Measurements from ENCODE around the gene AWAT2. TPM values are rescaled to one million over a fixed set of nuclear protein-coding genes. Genes with fewer than 3 reads are reported as not detected.
A peak's percentile ranks its signal among the peaks of the same experiment; 100 is the strongest.

The AWAT2 gene
- total RNA-seq, 3 donors from 2014 or later (not counting 1 experiment from before 2014, with no cell fraction given): not detected

GRCh38 chrX:70034646-70035045, 15.1 kb downstream of the AWAT2 start:
- no peak overlapping the region for H3K27ac Mint-ChIP-seq
- Histone ChIP-seq H3K4me1 (ENCODE audit: control insufficient read depth, insufficient read depth, low read length) (no peaks in the 10 kb centered on the region), H3K36me3 (ENCODE audit: control insufficient read depth, insufficient read depth, low read length) (no peaks in the 10 kb centered on the region), H3K4me3 (ENCODE audit: low read length) (no peak overlapping the region), H3K9me3 (ENCODE audit: control insufficient read depth, insufficient read depth, low read length) (no peaks in the 10 kb centered on the region), H3K27ac (ENCODE audit: low read length) (no peak overlapping the region), H3K27me3 (ENCODE audit: control insufficient read depth, insufficient read depth, low read length) (no peaks in the 10 kb centered on the region)
- WGBS (ENCODE audit: insufficient coverage): 92% methylated on average over 4 of the region's 4 CpGs
- no peaks in the 10 kb centered on the region for H3K36me3 Mint-ChIP-seq
- H3K4me1 Mint-ChIP-seq: no peaks in the 10 kb centered on the region
- peaks cover 0 to 6% of the 10 kb centered on the region in 2 donors for H3K27me3 Mint-ChIP-seq (ENCODE audit: low read depth in 2 of 2)
- no peaks in the 10 kb centered on the region for H3K9me3 Mint-ChIP-seq
- TF ChIP-seq, protein P1, sequence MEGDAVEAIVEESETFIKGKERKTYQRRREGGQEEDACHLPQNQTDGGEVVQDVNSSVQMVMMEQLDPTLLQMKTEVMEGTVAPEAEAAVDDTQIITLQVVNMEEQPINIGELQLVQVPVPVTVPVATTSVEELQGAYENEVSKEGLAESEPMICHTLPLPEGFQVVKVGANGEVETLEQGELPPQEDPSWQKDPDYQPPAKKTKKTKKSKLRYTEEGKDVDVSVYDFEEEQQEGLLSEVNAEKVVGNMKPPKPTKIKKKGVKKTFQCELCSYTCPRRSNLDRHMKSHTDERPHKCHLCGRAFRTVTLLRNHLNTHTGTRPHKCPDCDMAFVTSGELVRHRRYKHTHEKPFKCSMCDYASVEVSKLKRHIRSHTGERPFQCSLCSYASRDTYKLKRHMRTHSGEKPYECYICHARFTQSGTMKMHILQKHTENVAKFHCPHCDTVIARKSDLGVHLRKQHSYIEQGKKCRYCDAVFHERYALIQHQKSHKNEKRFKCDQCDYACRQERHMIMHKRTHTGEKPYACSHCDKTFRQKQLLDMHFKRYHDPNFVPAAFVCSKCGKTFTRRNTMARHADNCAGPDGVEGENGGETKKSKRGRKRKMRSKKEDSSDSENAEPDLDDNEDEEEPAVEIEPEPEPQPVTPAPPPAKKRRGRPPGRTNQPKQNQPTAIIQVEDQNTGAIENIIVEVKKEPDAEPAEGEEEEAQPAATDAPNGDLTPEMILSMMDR (IDR thresholded peaks at IDR 0.05): no peak
- no peak for ATAC-seq
- no peak overlapping the region for H3K4me3 Mint-ChIP-seq
- DNase-seq: no peak
- intact Hi-C loops (cut with micrococcal nuclease): no loop called here

DNA sequence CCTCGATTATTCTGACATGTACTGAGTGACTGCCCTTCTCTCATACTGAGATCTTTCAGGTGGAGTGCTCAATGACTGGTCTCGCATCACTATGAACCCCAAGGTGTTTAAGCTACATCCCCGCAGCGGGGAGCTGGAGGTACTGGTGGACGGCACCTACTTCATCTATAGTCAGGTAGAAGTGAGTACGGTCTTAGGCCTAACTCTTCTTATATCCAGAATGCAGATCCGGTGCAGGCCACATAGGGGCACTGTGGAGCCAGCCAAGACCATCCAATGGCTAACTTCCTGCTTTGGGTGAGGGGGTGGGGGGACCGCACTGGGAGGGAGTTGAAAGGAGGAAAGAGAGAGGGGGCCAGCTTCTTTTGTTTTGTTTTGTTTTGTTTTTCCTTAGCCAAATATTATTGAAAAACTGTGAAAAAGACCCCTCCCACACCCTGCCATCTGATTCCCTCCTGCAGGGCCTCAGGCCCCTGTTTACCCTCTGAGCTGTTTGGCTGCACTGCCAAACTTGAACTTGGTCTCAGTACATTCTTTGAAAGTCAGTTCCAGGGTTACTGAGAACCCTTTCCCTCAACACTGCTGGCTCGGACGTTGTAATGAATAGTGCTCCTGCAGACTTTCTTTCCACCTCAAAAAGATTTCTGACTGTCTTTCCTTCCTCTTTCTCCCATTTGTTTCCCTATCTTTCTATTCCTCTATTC, 16.2 kb downstream of the AWAT2 start:
- no peak overlapping the region for H3K4me3 ChIP-seq (ENCODE audit: low read length)
- peak overlapping the region in 1 of 2 donors; percentile 61 for H3K27ac Mint-ChIP-seq
- H3K27ac ChIP-seq (ENCODE audit: low read length): no peak overlapping the region
- no peaks in the 10 kb centered on the region for H3K4me1 Mint-ChIP-seq
- peaks cover 0 to 6% of the 10 kb centered on the region in 2 donors for H3K27me3 Mint-ChIP-seq (ENCODE audit: low read depth in 2 of 2)
- intact Hi-C loops (cut with micrococcal nuclease): no loop called here
- H3K9me3 ChIP-seq (ENCODE audit: control insufficient read depth, insufficient read depth, low read length): no peaks in the 10 kb centered on the region
- peak in 1 of 3 donors; percentile 59 for ATAC-seq
- H3K9me3 Mint-ChIP-seq: no peaks in the 10 kb centered on the region
- TF ChIP-seq, protein P1 (IDR thresholded peaks at IDR 0.05): no peak
- H3K36me3 ChIP-seq (ENCODE audit: control insufficient read depth, insufficient read depth, low read length): no peaks in the 10 kb centered on the region
- no peak overlapping the region for H3K4me3 Mint-ChIP-seq
- no peaks in the 10 kb centered on the region for H3K36me3 Mint-ChIP-seq
- no peaks in the 10 kb centered on the region for H3K4me1 ChIP-seq (ENCODE audit: control insufficient read depth, insufficient read depth, low read length)
- 81% methylated on average over 5 of the region's 10 CpGs for WGBS (ENCODE audit: insufficient coverage)
- H3K27me3 ChIP-seq (ENCODE audit: control insufficient read depth, insufficient read depth, low read length): no peaks in the 10 kb centered on the region
- DNase-seq: peak in 1 of 2 donors; percentile 28

GRCh38 chrX:70032792-70033191, 16.9 kb downstream of the AWAT2 start:
- 100% methylated on average over 1 of the region's 2 CpGs for WGBS (ENCODE audit: insufficient coverage)
- no peaks in the 10 kb centered on the region for H3K4me1 Mint-ChIP-seq

More at GRCh38 chrX:70032792-70033191, 16.9 kb downstream of the AWAT2 start:
- no peak overlapping the region for H3K4me3 ChIP-seq (ENCODE audit: low read length)
- TF ChIP-seq, protein P1 (IDR thresholded peaks at IDR 0.05): no peak
- no peaks in the 10 kb centered on the region for H3K4me1 ChIP-seq (ENCODE audit: control insufficient read depth, insufficient read depth, low read length)
- H3K27ac ChIP-seq (ENCODE audit: low read length): no peak overlapping the region
- no peak for DNase-seq
- intact Hi-C loops (cut with micrococcal nuclease): no loop called here
- Mint-ChIP-seq H3K36me3 (no peaks in the 10 kb centered on the region), H3K4me3 (no peak overlapping the region), H3K9me3 (no peaks in the 10 kb centered on the region), H3K27ac (no peak overlapping the region), H3K27me3 (ENCODE audit: low read depth in 2 of 2) (peaks cover 0 to 6% of the 10 kb centered on the region in 2 donors)
- H3K36me3 ChIP-seq (ENCODE audit: control insufficient read depth, insufficient read depth, low read length): no peaks in the 10 kb centered on the region
- no peak for ATAC-seq
- H3K9me3 ChIP-seq (ENCODE audit: control insufficient read depth, insufficient read depth, low read length): no peaks in the 10 kb centered on the region
- no peaks in the 10 kb centered on the region for H3K27me3 ChIP-seq (ENCODE audit: control insufficient read depth, insufficient read depth, low read length)

All from natural killer cell (primary cell).